PC-9 (cell line): Measurements from ENCODE around the gene ANKUB1.

Experiments used
- EZH2 ChIP-seq: fragments of 200-600 bp; sonication (generic); IDR thresholded peaks from 2 replicates; pipeline ENCODE4 v1.8.0; 2017; ENCODE audit warnings: antibody characterized with exemption, low read depth
- TF ChIP-seq, protein P1 (sequence below): fragments of 200-600 bp; sonication (generic); conservative IDR thresholded peaks from 2 replicates; pipeline ENCODE4 v1.6.1; 2017; ENCODE audit warnings: mixed run types, antibody characterized with exemption, mild to moderate bottlenecking, moderate library complexity

DNA sequence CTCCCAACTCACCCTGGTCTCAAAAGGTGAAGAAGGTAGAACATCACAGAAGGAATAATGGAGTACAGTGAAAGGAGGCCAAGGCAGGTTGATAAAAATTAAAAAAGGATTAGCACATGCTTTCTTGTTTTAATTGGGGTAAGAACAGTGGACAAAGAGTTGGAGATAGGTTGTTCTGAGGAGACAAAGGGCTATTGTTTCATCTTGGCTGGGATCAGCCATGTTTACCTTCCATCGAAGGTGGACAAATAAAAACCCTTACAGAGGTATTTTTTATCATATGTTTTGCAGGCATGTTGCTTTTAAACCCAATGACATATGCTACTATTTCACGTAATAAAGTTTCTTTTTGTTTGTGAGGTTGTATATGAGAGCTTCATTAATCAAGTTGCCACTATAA lies 53.0 kb downstream of the ANKUB1 start:
- TF ChIP-seq, protein P1, sequence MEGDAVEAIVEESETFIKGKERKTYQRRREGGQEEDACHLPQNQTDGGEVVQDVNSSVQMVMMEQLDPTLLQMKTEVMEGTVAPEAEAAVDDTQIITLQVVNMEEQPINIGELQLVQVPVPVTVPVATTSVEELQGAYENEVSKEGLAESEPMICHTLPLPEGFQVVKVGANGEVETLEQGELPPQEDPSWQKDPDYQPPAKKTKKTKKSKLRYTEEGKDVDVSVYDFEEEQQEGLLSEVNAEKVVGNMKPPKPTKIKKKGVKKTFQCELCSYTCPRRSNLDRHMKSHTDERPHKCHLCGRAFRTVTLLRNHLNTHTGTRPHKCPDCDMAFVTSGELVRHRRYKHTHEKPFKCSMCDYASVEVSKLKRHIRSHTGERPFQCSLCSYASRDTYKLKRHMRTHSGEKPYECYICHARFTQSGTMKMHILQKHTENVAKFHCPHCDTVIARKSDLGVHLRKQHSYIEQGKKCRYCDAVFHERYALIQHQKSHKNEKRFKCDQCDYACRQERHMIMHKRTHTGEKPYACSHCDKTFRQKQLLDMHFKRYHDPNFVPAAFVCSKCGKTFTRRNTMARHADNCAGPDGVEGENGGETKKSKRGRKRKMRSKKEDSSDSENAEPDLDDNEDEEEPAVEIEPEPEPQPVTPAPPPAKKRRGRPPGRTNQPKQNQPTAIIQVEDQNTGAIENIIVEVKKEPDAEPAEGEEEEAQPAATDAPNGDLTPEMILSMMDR, result no peak
- no peak for TF ChIP-seq EZH2
